ENCODE data around the gene LMAN1L.

The LMAN1L gene

GRCh38 chr15:74808840-74809229, 3.8 kb upstream of the LMAN1L start:
- TF ChIP-seq CTCF (IDR thresholded peaks at IDR 0.05), result no peak

- no peak for TF ChIP-seq CTCF (IDR thresholded peaks at IDR 0.05)
These were observed 3.4 kb upstream of the LMAN1L start for GRCh38 chr15:74809242-74809641.

GRCh38 chr15:74809956-74810355, 2.7 kb upstream of the LMAN1L start:
- TF ChIP-seq CTCF (IDR thresholded peaks at IDR 0.05), result no peak

GRCh38 chr15:74815121-74815934, 2.7 kb downstream of the LMAN1L start:
- no peak for TF ChIP-seq CTCF (IDR thresholded peaks at IDR 0.05)

GRCh38 chr15:74815961-74816360, 3.3 kb downstream of the LMAN1L start:
- no peak for TF ChIP-seq CTCF (IDR thresholded peaks at IDR 0.05)

- TF ChIP-seq CTCF (IDR thresholded peaks at IDR 0.05), result no peak
These were observed 4.2 kb downstream of the LMAN1L start for GRCh38 chr15:74816624-74817369.

DNA sequence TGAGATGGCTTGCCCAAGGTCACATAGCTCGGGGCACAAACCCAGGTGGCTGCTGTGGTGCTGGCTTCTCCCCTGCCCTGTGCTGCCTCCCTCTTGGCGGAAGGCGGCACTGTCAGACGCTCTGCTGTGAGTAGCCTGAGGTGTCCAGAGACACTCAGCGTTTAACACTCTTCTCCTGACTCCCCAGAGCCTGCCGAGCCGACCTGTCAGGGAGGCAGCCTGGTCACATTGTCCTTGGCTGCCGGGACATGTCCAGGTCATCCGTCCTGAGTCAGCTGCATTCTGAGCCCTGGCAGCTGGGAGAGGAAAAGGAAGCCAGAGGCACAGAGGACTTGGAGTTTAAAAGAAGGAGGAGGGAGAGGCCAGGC, 4.7 kb downstream of the LMAN1L start:
- TF ChIP-seq CTCF (IDR thresholded peaks at IDR 0.05), result no peak; the same call in 1 of the 2 replicates

Data from LNCAP (cell line).